Heart right ventricle (tissue), 16 donors: ENCODE data around the gene SAXO1. TPM values are rescaled to one million over a fixed set of nuclear protein-coding genes. Genes with fewer than 3 reads are reported as not detected.

Experiments used
- ATAC-seq, 8 donors: fragments of 200-7000 bp; cut with Tn5 transposase; one replicate each; pipeline ENCODE4 v1.9.1; 2020; ENCODE audit warnings: mild to moderate bottlenecking in 8 of 8, moderate library complexity in 8 of 8, moderate number of reproducible peaks in 1 of 8
- DNase-seq, 2 donors: peaks; one replicate each; pipeline ENCODE4 v3.0.0-alpha.2; 2020
- H3K27ac ChIP-seq, 10 donors: fragments of 200-600 bp; sonication (generic) in 2 of 10; one replicate each; pipeline versions ENCODE4 v1.5.0 to v1.8.0; 2020 to 2022; ENCODE audit warnings: mild to moderate bottlenecking in 3 of 10
- H3K27me3 ChIP-seq, 7 donors: fragments of 200-600 bp; one replicate each; pipeline ENCODE4 v1.8.0; 2021 to 2022; ENCODE audit warnings: mild to moderate bottlenecking in 2 of 7
- H3K36me3 ChIP-seq, 9 donors: fragments of 200-600 bp; sonication (generic) in 1 of 9; one replicate each; pipeline versions ENCODE4 v1.5.0 to v1.8.0; 2020 to 2022; ENCODE audit warnings: mild to moderate bottlenecking in 2 of 9
- H3K4me1 ChIP-seq, 9 donors: fragments of 200-600 bp; sonication (generic) in 1 of 9; one replicate each; pipeline versions ENCODE4 v1.5.0 to v1.8.0; 2020 to 2022; ENCODE audit warnings: mild to moderate bottlenecking in 4 of 9
- H3K4me3 ChIP-seq, 10 donors: fragments of 200-600 bp; sonication (generic) in 2 of 10; one replicate each; pipeline versions ENCODE4 v1.5.0 to v1.8.0; 2020 to 2022; ENCODE audit warnings: mild to moderate bottlenecking in 7 of 10, moderate library complexity in 2 of 10
- H3K9me3 ChIP-seq, 11 donors: fragments of 200-600 bp in 10 of 11; sonication (generic) in 2 of 11; one replicate each; pipeline versions ENCODE4 v1.5.0 to v1.8.0; 2013 to 2022; ENCODE audit warnings: mild to moderate bottlenecking in 2 of 11, control low read depth in 1 of 11, moderate library complexity in 1 of 11
- CTCF ChIP-seq, 9 donors: fragments of 200-600 bp; sonication (generic) in 2 of 9; IDR thresholded peaks; one replicate each; pipeline versions ENCODE4 v1.5.0 to v1.8.0; 2021 to 2022; ENCODE audit warnings: antibody characterized with exemption in 9 of 9, mild to moderate bottlenecking in 5 of 9, moderate library complexity in 1 of 9
- WGBS, 2 donors: extraction: QIAGEN DNeasy Blood & Tissue Kit; methylation state at CpG; one replicate each; pipeline ENCODE4 v1.1.7; 2013; ENCODE audit warnings: inconsistent platforms in 1 of 2; 5-methylcytosine and 5-hydroxymethylcytosine counted together
- intact Hi-C, 10 donors: fragments of 100-400 bp; cut with DNase I; formaldehyde crosslinking; loops; one replicate each; pipeline versions ENCODE4 v1.11.1 to v1.14.2; 2022
- polyA plus RNA-seq, 2 donors: library from polyadenylated mRNA; stranded (reverse); fragments of 200-250 nt; gene quantifications; one replicate each; pipeline ENCODE4 v1.2.3, GENCODE V29; 2013
- total RNA-seq, 10 donors: library from RNA; stranded (reverse); fragmentation: NEBNext Ultra II Directional in 3 of 10; extraction: Animal tissue kit (Norgen Biotek cat#: 25700) in 3 of 10; gene quantifications; one replicate each; pipeline versions ENCODE4 v1.2.1 to v1.2.4, GENCODE V29; 2021 to 2023
- donor health status: Arrhythmogenic right ventricular cardiomyopathy.
- donor health status: ischemic (EF 13 %, LVEDD 7.1; RV severe dilation, severe dysfunction).
- donor health status: healthy with polysubstance abuse.
- donor health status: DM: no; HTN: yes; CAD: no.
- donor health status: DM: no; HTN: no; CAD: no.
- donor health status: ischemic (EF 25% LVEDD 6.9; RV normal size, moderate dysfunction).
- donor health status: ischemic (EF 25% LVEDD 5.7; RV mildly dilated, moderate dysfunction).
- donor health status: healthy.
- donor health status: DM: yes; HTN: yes; CAD: no.
- donor health status: Ischemic cardiomyopathy.
- donor health status: ischemic (EF 35%, LVEDD 5.7; RV mildly dilated, moderate dysfunction).
- donor health status: nonischemic (EF 11% LVEDD 7.7; RV severe dilation, severe dysfunction).
- donor health status: DM: yes; HTN: yes; CAD: no.
- donor health status: PGD.
- donor health status: ischemic (EF 29% LVEDD 5.4; RV normal size, mild dysfunction).
- donor health status: nonischemic (EF 23%, LVEDD 6.1; RV moderate dilation, normal function).

SAXO1 gene
- total and polyA plus RNA-seq, 12 donors: 0.06 TPM; not detected in 11

DNA sequence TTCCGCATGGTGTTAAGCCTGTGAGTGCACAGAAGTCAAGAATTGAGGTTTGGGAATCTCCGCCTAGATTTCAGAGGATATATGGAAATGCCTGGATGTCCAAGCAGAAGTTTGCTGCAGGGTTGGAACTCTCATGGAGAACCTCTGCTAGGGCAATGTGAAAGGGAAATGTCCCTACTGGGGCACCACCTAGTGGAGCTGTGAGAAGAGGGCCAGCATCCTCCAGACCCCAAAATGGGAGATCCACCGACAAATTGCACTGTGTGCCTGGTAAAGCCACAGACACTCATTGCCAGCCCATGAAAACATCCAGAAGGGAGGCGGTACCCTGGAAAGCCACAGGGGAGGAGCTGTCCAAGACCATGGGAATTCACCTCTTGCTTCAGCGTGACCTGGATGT, 3.6 kb upstream of the SAXO1 start:
- TF ChIP-seq CTCF (IDR thresholded peaks at IDR 0.05): no peak
- H3K36me3 ChIP-seq: no peaks in the 10 kb centered on the region
- H3K27ac ChIP-seq: no peak overlapping the region
- 97 to 98% methylated on average over 5 of the region's 5 CpGs for WGBS, 2 donors
- H3K4me1 ChIP-seq: no peaks in the 10 kb centered on the region
- no peak overlapping the region for H3K4me3 ChIP-seq
- H3K9me3 ChIP-seq: no peaks in the 10 kb centered on the region
- intact Hi-C loops: loop anchor here in 3 of 10 donors (5.0 to 10.0 kb wide), 4 partner anchors 1219 to 1512 kb away; no protein-coding TSS in a partner anchor
- DNase-seq (no peak), ATAC-seq (no peak)
- H3K27me3 ChIP-seq: peaks cover 0 to under 1% (median 0%) of the 10 kb centered on the region in 7 donors

DNA sequence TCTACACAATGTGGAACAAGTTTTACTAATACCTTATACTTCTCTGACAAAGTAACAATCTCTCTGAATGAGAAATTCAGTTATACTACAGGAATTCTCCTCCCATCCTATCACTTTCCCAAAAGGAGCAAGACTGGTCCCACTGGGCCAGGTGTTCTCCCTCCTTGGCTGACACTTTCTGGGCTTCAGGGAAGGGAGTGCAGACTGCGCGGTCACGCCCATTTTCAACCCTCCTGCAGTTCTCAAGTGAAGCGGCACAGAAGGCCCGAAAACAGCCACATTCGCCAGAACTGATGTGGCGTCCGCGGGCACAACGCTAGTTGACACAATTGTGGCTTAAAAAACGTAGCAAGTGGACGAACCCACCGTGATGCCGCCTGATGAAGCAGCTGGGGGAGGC, 603 bp downstream of the SAXO1 start:
- ATAC-seq (no peak), DNase-seq (no peak)
- H3K36me3 ChIP-seq: no peaks in the 10 kb centered on the region
- no peak overlapping the region for H3K27ac ChIP-seq
- intact Hi-C loops: loop anchor here in 4 of 10 donors (5.0 to 10.0 kb wide), 5 partner anchors 590 to 1508 kb away; no protein-coding TSS in a partner anchor
- WGBS, 2 donors: 69 to 76% methylated on average over 14 of the region's 14 CpGs
- H3K4me3 ChIP-seq: no peak overlapping the region
- TF ChIP-seq CTCF (IDR thresholded peaks at IDR 0.05): no peak
- H3K4me1 ChIP-seq: peaks cover 0 to 12% (median 0%) of the 10 kb centered on the region in 9 donors
- peaks cover 0 to 5% (median 0%) of the 10 kb centered on the region in 7 donors for H3K27me3 ChIP-seq
- no peaks in the 10 kb centered on the region for H3K9me3 ChIP-seq

- Histone ChIP-seq H3K9me3 (no peaks in the 10 kb centered on the region), H3K27me3 (peaks cover 0 to 5% (median 0%) of the 10 kb centered on the region in 7 donors), H3K4me3 (no peak overlapping the region), H3K27ac (no peak overlapping the region), H3K36me3 (no peaks in the 10 kb centered on the region), H3K4me1 (peaks cover 0 to 12% (median 0%) of the 10 kb centered on the region in 9 donors)
- intact Hi-C loops: loop anchor here in 4 of 10 donors (5.0 to 10.0 kb wide), 5 partner anchors 589 to 1506 kb away; no protein-coding TSS in a partner anchor
- WGBS, 2 donors: 94 to 100% methylated on average over 1 of the region's 1 CpG
- DNase-seq: no peak
- no peak for TF ChIP-seq CTCF (IDR thresholded peaks at IDR 0.05)
- no peak for ATAC-seq
Measured at GRCh38 chr9:19030899-19031298, 2.1 kb downstream of the SAXO1 start.

- DNase-seq: peak in 1 of 2 donors; percentile 60
- H3K9me3 ChIP-seq: no peaks in the 10 kb centered on the region
- WGBS, 2 donors: 21 to 26% methylated on average over 8 of the region's 8 CpGs
- H3K4me3 ChIP-seq: no peak overlapping the region
- no peak overlapping the region for H3K27ac ChIP-seq
- peak; percentile 60 to 86 (median 78) for TF ChIP-seq CTCF (IDR thresholded peaks at IDR 0.05)
- H3K4me1 ChIP-seq: peaks cover 0 to 12% (median 0%) of the 10 kb centered on the region in 9 donors
- no peaks in the 10 kb centered on the region for H3K36me3 ChIP-seq
- peaks cover 0 to 5% (median 0%) of the 10 kb centered on the region in 7 donors for H3K27me3 ChIP-seq
- intact Hi-C loops: loop anchor here (1.0 to 10.0 kb wide), 10 partner anchors 582 to 1217 kb away; no protein-coding TSS in a partner anchor
- peak in 6 of 8 donors; percentile 65 to 81 (median 74) for ATAC-seq
Measured at GRCh38 chr9:19028835-19029451, 4.1 kb downstream of the SAXO1 start.
